K562 (cell line): ENCODE measurements around the gene LTN1. TPM values are rescaled to one million over a fixed set of nuclear protein-coding genes. Genes with fewer than 3 reads are reported as not detected.
A peak's percentile ranks its signal among the peaks of the same experiment; 100 is the strongest.

Experiments used
- ARNT ChIP-seq, 2 experiments: fragments of 450-650 bp; IDR thresholded peaks; 2 replicates each; pipeline ENCODE4 v1.6.1; 2016; ENCODE audit warnings: mild to moderate bottlenecking in 1 of 2
- MLX ChIP-seq, 2 experiments: fragments of 450-650 bp in 1 of 2; sonication (generic) in 1 of 2; formaldehyde crosslinking; conservative IDR thresholded peaks; 2 replicates each; pipeline versions ENCODE4 v1.4.0 to v1.8.1; 2020 to 2022; ENCODE audit warnings: mild to moderate bottlenecking in 1 of 2, missing genetic modification reagents in 1 of 2
- POLR2B ChIP-seq: fragments of 450-650 bp; IDR thresholded peaks from 2 replicates; pipeline ENCODE4 v1.6.1; 2018; ENCODE audit warnings: low read depth; ENCODE audit not compliant: partially characterized antibody
- TEAD1 ChIP-seq, 2 experiments: fragments of 450-650 bp in 1 of 2; sonication (generic) in 1 of 2; formaldehyde crosslinking; IDR thresholded peaks; 2 replicates each; pipeline versions ENCODE4 v1.4.0 to v1.8.0; 2020 to 2022; ENCODE audit warnings: mild to moderate bottlenecking in 2 of 2, missing genetic modification reagents in 1 of 2
- ZBTB40 ChIP-seq, 2 experiments: fragments of 450-650 bp in 1 of 2; sonication (generic) in 1 of 2; formaldehyde crosslinking in 1 of 2; IDR thresholded peaks; 2 replicates each; pipeline versions ENCODE4 v1.7.1 to v1.9.0; 2016 to 2022; ENCODE audit warnings: inconsistent platforms in 1 of 2, mild to moderate bottlenecking in 1 of 2, missing genetic modification reagents in 1 of 2
- ZNF398 ChIP-seq: fragments of 250-450 bp; sonication (Bioruptor Pico); IDR thresholded peaks from 2 replicates; pipeline ENCODE4 v1.8.0; 2021; ENCODE audit warnings: moderate library complexity, mild to moderate bottlenecking, inconsistent platforms
- ZNF431 ChIP-seq: sonication (generic); formaldehyde crosslinking; IDR thresholded peaks from 2 replicates; pipeline ENCODE4 v1.8.0; 2022; ENCODE audit warnings: mild to moderate bottlenecking, missing genetic modification reagents
- polyA plus RNA-seq, 8 experiments: library from polyadenylated mRNA; depleted of rRNA in 4 of 8; stranded (reverse) in 5 of 8; unstranded in 3 of 8; fragments of >200 nt; fragmentation: Nextera tagmentation in 2 of 8; fragmentation: Illumina TruSeq in 1 of 8; extraction: Ambion mirVana in 2 of 8; extraction: Trizol in 1 of 8; gene quantifications; 2 replicates each; pipeline versions ENCODE4 v1.2.1 to v1.2.3, GENCODE V29; 2011 to 2014; ENCODE audit warnings: inconsistent platforms in 1 of 8, missing spikeins in 1 of 8
- total RNA-seq, 7 experiments: library from RNA; depleted of rRNA in 6 of 7; stranded (reverse); fragments of >200 nt in 6 of 7; fragmentation: Illumina TruSeq in 2 of 7; extraction: Trizol in 2 of 7; gene quantifications; 2 replicates each; pipeline versions ENCODE4 v1.2.1 to v1.2.3, GENCODE V29; 2011 to 2021; ENCODE audit warnings: low replicate concordance in 1 of 7

The LTN1 gene
- total and polyA plus RNA-seq, 9 of the 15 experiments (the other 6 are each of a cell fraction or from before 2014, with no cell fraction given), result 15.7 to 49.6 (median 28.7) TPM

- peak; percentile 94 for TF ChIP-seq ZBTB40 (IDR thresholded peaks at IDR 0.05)
- TF ChIP-seq ZBTB40 (CRISPR knock-in tag; IDR thresholded peaks at IDR 0.05), result no peak
- no peak for TF ChIP-seq ZNF398
- TF ChIP-seq ARNT (IDR thresholded peaks at IDR 0.05), result peak in 1 of 2 experiments; percentile 65; a peak in 1 of 4 replicates
- TF ChIP-seq ZNF431 (CRISPR knock-in tag), result no peak
- TF ChIP-seq MLX (CRISPR knock-in tag; conservative IDR thresholded peaks at IDR 0.05), result 0 out of 4 replicates have a peak, but pooled peaks of 1 of the 2 experiments have one; percentile 66
- TF ChIP-seq POLR2B, result peak; percentile 79
- peak in 1 of 2 experiments; percentile 83 for TF ChIP-seq TEAD1 (CRISPR knock-in tag; IDR thresholded peaks at IDR 0.05)
Measured at GRCh38 chr21:29024474-29025327, 32.0 kb upstream of the LTN1 start, which contains the start of gene USP16 (continued).
